HEK293 (cell line): ENCODE data around the gene PLCD3.

Experiments
- TCF7L2 ChIP-seq: IDR thresholded peaks from 2 replicates; pipeline ENCODE4 v1.6.1; 2011; ENCODE audit warnings: low read depth, mild to moderate bottlenecking, inconsistent platforms, low read length, moderate library complexity, borderline replicate concordance
- YY1 ChIP-seq: fragments of 450-650 bp; formaldehyde crosslinking; IDR thresholded peaks from 2 replicates; pipeline ENCODE4 v1.5.1; 2018; ENCODE audit warnings: missing biosample characterization, missing genetic modification characterization
- ZNF138 ChIP-seq: fragments of 450-650 bp; formaldehyde crosslinking; IDR thresholded peaks from 2 replicates; pipeline ENCODE4 v1.5.1; 2016; ENCODE audit warnings: missing biosample characterization, missing genetic modification characterization, borderline replicate concordance
- ZNF670 ChIP-seq: fragments of 450-650 bp; formaldehyde crosslinking; IDR thresholded peaks from 2 replicates; pipeline ENCODE4 v1.5.1; 2016; ENCODE audit warnings: missing biosample characterization, missing genetic modification characterization, low read depth
- TF ChIP-seq, protein P1 (sequence below): fragments of 450-650 bp; formaldehyde crosslinking; IDR thresholded peaks from 2 replicates; pipeline ENCODE4 v1.5.1; 2016; ENCODE audit warnings: missing biosample characterization, missing genetic modification characterization
- TF ChIP-seq, protein P2 (sequence below): fragments of 450-650 bp; formaldehyde crosslinking; IDR thresholded peaks from 2 replicates; pipeline ENCODE4 v1.5.1; 2016; ENCODE audit warnings: missing biosample characterization, missing genetic modification characterization, low read depth
- TF ChIP-seq, protein P3 (sequence below): fragments of 450-650 bp; IDR thresholded peaks from 2 replicates; pipeline ENCODE4 v1.5.1; 2018; ENCODE audit warnings: missing biosample characterization, missing genetic modification characterization

DNA sequence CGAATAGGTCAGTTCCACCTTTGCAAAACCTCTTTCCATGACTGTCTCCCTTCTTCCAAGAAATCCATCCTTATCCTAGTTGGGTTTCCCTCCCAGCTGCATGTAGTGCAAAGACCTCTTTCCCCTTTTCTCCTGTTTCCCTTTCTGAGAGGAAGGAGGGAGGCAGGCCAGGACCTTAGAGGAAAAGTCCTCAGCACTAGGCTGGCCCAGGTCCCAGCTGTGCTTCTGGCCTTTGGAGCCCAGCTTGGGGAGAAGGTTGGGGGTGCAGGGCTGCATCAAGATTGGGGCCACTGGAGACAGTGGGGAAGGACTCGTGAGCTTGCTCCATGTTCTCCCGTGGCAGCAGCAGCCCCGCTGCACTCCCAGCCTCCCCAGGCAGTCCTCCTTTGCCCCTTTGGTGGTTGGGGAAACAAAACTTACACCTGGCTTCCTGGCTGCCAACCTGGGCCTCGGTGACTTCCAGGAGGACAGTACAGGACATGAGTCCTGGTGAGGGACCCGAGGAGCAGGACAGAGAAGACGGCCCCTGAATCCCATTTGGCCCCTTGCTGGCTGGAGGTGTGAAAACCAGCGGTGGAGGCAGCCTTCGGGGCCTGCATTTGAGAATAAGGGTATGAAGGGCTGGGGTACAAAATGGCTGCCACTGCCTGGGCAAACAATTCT, 29.8 kb upstream of the PLCD3 start:
- TF ChIP-seq YY1 (0 out of 2 replicates have a peak, but pooled peaks have one; percentile 34), ZNF670 (tag by site-specific recombination) (no peak), ZNF138 (tag by site-specific recombination) (no peak), TCF7L2 (no peak)
- TF ChIP-seq, protein P1, sequence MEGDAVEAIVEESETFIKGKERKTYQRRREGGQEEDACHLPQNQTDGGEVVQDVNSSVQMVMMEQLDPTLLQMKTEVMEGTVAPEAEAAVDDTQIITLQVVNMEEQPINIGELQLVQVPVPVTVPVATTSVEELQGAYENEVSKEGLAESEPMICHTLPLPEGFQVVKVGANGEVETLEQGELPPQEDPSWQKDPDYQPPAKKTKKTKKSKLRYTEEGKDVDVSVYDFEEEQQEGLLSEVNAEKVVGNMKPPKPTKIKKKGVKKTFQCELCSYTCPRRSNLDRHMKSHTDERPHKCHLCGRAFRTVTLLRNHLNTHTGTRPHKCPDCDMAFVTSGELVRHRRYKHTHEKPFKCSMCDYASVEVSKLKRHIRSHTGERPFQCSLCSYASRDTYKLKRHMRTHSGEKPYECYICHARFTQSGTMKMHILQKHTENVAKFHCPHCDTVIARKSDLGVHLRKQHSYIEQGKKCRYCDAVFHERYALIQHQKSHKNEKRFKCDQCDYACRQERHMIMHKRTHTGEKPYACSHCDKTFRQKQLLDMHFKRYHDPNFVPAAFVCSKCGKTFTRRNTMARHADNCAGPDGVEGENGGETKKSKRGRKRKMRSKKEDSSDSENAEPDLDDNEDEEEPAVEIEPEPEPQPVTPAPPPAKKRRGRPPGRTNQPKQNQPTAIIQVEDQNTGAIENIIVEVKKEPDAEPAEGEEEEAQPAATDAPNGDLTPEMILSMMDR (tag by site-specific recombination) = no peak
- TF ChIP-seq, protein P2, sequence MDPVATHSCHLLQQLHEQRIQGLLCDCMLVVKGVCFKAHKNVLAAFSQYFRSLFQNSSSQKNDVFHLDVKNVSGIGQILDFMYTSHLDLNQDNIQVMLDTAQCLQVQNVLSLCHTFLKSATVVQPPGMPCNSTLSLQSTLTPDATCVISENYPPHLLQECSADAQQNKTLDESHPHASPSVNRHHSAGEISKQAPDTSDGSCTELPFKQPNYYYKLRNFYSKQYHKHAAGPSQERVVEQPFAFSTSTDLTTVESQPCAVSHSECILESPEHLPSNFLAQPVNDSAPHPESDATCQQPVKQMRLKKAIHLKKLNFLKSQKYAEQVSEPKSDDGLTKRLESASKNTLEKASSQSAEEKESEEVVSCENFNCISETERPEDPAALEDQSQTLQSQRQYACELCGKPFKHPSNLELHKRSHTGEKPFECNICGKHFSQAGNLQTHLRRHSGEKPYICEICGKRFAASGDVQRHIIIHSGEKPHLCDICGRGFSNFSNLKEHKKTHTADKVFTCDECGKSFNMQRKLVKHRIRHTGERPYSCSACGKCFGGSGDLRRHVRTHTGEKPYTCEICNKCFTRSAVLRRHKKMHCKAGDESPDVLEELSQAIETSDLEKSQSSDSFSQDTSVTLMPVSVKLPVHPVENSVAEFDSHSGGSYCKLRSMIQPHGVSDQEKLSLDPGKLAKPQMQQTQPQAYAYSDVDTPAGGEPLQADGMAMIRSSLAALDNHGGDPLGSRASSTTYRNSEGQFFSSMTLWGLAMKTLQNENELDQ = no peak
- TF ChIP-seq, protein P3, sequence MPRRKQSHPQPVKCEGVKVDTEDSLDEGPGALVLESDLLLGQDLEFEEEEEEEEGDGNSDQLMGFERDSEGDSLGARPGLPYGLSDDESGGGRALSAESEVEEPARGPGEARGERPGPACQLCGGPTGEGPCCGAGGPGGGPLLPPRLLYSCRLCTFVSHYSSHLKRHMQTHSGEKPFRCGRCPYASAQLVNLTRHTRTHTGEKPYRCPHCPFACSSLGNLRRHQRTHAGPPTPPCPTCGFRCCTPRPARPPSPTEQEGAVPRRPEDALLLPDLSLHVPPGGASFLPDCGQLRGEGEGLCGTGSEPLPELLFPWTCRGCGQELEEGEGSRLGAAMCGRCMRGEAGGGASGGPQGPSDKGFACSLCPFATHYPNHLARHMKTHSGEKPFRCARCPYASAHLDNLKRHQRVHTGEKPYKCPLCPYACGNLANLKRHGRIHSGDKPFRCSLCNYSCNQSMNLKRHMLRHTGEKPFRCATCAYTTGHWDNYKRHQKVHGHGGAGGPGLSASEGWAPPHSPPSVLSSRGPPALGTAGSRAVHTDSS (tag by site-specific recombination) = no peak
